NCI-H446 treated with DMSO at 0.1 percent for 48 hours (cell line): ENCODE measurements around the gene FBXO30.

Experiments
- DNase-seq: peaks from one replicate; lab custom pipeline; 2025; lab: John Stamatoyannopoulos, UW

FBXO30 gene

GRCh38 chr6:145819994-145820393, 5.4 kb upstream of the FBXO30 start:
- no peak for DNase-seq

- DNase-seq: no peak
Measured at GRCh38 chr6:145818796-145819195, 4.2 kb upstream of the FBXO30 start.

- no peak for DNase-seq
Measured at GRCh38 chr6:145816392-145816791, 1.8 kb upstream of the FBXO30 start.

- DNase-seq: no peak
Measured at GRCh38 chr6:145815309-145816274, 997 bp upstream of the FBXO30 start.

- peak; percentile 3 for DNase-seq
Measured at GRCh38 chr6:145814035-145814500, 527 bp downstream of the FBXO30 start.

GRCh38 chr6:145813285-145814034, 1.1 kb downstream of the FBXO30 start:
- DNase-seq: no peak

GRCh38 chr6:145811741-145812140, 2.9 kb downstream of the FBXO30 start:
- no peak for DNase-seq

- DNase-seq: no peak
Measured at GRCh38 chr6:145809785-145810184, 4.8 kb downstream of the FBXO30 start.

GRCh38 chr6:145809211-145809610, 5.4 kb downstream of the FBXO30 start:
- no peak for DNase-seq

GRCh38 chr6:145808239-145808638, 6.4 kb downstream of the FBXO30 start:
- DNase-seq: no peak

- no peak for DNase-seq
Measured at GRCh38 chr6:145802141-145802540, 12.5 kb downstream of the FBXO30 start.

GRCh38 chr6:145801021-145801420, 13.6 kb downstream of the FBXO30 start:
- no peak for DNase-seq

- DNase-seq: no peak
Measured at GRCh38 chr6:145798530-145798929, 16.1 kb downstream of the FBXO30 start.

GRCh38 chr6:145789443-145789842, 25.2 kb downstream of the FBXO30 start:
- DNase-seq: no peak

GRCh38 chr6:145787688-145788087, 26.9 kb downstream of the FBXO30 start:
- no peak for DNase-seq

- DNase-seq: no peak
Measured at GRCh38 chr6:145784683-145785082, 29.9 kb downstream of the FBXO30 start.

GRCh38 chr6:145783796-145784195, 30.8 kb downstream of the FBXO30 start:
- no peak for DNase-seq

- no peak for DNase-seq
Measured at GRCh38 chr6:145772846-145773245, 41.7 kb downstream of the FBXO30 start.

- no peak for DNase-seq
Measured at GRCh38 chr6:145765449-145765848, 49.1 kb downstream of the FBXO30 start.

GRCh38 chr6:145763742-145764141, 50.9 kb downstream of the FBXO30 start:
- DNase-seq: no peak

- DNase-seq: no peak
Measured at GRCh38 chr6:145761584-145761983, 53.0 kb downstream of the FBXO30 start.

GRCh38 chr6:145758113-145758512, 56.5 kb downstream of the FBXO30 start:
- no peak for DNase-seq

GRCh38 chr6:145756170-145756662, 58.4 kb downstream of the FBXO30 start:
- DNase-seq: no peak
